Muscle of leg (tissue), 11 donors: ENCODE data around the gene ZFYVE28. TPM values are rescaled to one million over a fixed set of nuclear protein-coding genes. Genes with fewer than 3 reads are reported as not detected.
A peak's percentile ranks its signal among the peaks of the same experiment; 100 is the strongest.

Source experiments
- DNase-seq: peaks from one replicate; pipeline ENCODE4 v3.0.0; 2013
- H3K27ac ChIP-seq: one replicate; pipeline ENCODE4 v1.5.1; 2013; ENCODE audit warnings: mild to moderate bottlenecking, low read length, control low read depth
- H3K27me3 ChIP-seq: one replicate; pipeline ENCODE4 v1.6.1; 2013; ENCODE audit warnings: low read length; ENCODE audit not compliant: control insufficient read depth, insufficient read depth
- H3K36me3 ChIP-seq: one replicate; pipeline ENCODE4 v1.6.1; 2013; ENCODE audit warnings: low read length; ENCODE audit not compliant: control insufficient read depth, insufficient read depth
- H3K4me1 ChIP-seq: one replicate; pipeline ENCODE4 v1.6.1; 2013; ENCODE audit warnings: low read length; ENCODE audit not compliant: control insufficient read depth, insufficient read depth
- H3K4me3 ChIP-seq: one replicate; pipeline ENCODE4 v1.5.1; 2013; ENCODE audit warnings: low read length, control low read depth
- H3K9me3 ChIP-seq: replicated peaks from 2 replicates; pipeline ENCODE4 v1.6.1; 2013; ENCODE audit warnings: low read depth, low read length; ENCODE audit not compliant: control insufficient read depth
- WGBS: methylation state at CpG from one replicate; pipeline ENCODE4 v1.1.5; 2013; ENCODE audit warnings: missing lambda C conversion rate; ENCODE audit not compliant: insufficient coverage; 5-methylcytosine and 5-hydroxymethylcytosine counted together
- polyA plus RNA-seq, 8 donors: library from polyadenylated mRNA; unstranded; fragments of 120-200 nt; gene quantifications; one replicate each; pipeline versions ENCODE4 v1.2.1 to v1.2.3, GENCODE V29; 2013; ENCODE audit warnings: inconsistent platforms in 1 of 8, low replicate concordance in 1 of 8; ENCODE audit not compliant: insufficient read length in 8 of 8, insufficient read depth in 1 of 8
- total RNA-seq: library from RNA; stranded (reverse); fragments of 120-200 nt; gene quantifications from one replicate; pipeline ENCODE4 v1.2.4, GENCODE V29; 2013

Gene ZFYVE28
- total and polyA plus RNA-seq, 9 donors = 0.94 to 3.1 (median 1.6) TPM

- no peak overlapping the region for H3K4me3 ChIP-seq
- no peaks in the 10 kb centered on the region for H3K36me3 ChIP-seq
- peaks cover 57% of the 10 kb centered on the region for H3K4me1 ChIP-seq
- peaks cover 7% of the 10 kb centered on the region for H3K9me3 ChIP-seq
- H3K27me3 ChIP-seq = peaks cover 13% of the 10 kb centered on the region
- peak; percentile 82 for DNase-seq
- WGBS = 29% methylated on average over 11 of the region's 20 CpGs
- H3K27ac ChIP-seq = peak overlapping the region; percentile 74
Measured at GRCh38 chr4:2366252-2367192, 51.9 kb downstream of the ZFYVE28 start.

GRCh38 chr4:2365913-2366210, 52.6 kb downstream of the ZFYVE28 start:
- peaks cover 62% of the 10 kb centered on the region for H3K4me1 ChIP-seq
- H3K36me3 ChIP-seq = no peaks in the 10 kb centered on the region
- no peak overlapping the region for H3K4me3 ChIP-seq
- DNase-seq = no peak
- WGBS = 44% methylated on average over 4 of the region's 9 CpGs
- peak overlapping the region; percentile 62 for H3K27ac ChIP-seq
- peaks cover 13% of the 10 kb centered on the region for H3K27me3 ChIP-seq
- H3K9me3 ChIP-seq = peaks cover 7% of the 10 kb centered on the region

GRCh38 chr4:2365054-2365912, 53.2 kb downstream of the ZFYVE28 start:
- Histone ChIP-seq H3K9me3 (peaks cover 7% of the 10 kb centered on the region), H3K36me3 (no peaks in the 10 kb centered on the region), H3K4me1 (peaks cover 62% of the 10 kb centered on the region), H3K4me3 (peak overlapping the region; percentile 41), H3K27ac (peak overlapping the region; percentile 62), H3K27me3 (peaks cover 13% of the 10 kb centered on the region)
- WGBS = 37% methylated on average over 31 of the region's 41 CpGs
- peak; percentile 16 for DNase-seq

GRCh38 chr4:2364654-2365053, 53.8 kb downstream of the ZFYVE28 start:
- peaks cover 13% of the 10 kb centered on the region for H3K27me3 ChIP-seq
- peak; percentile 63 for DNase-seq

GRCh38 chr4:2363951-2364653, 54.3 kb downstream of the ZFYVE28 start:
- Histone ChIP-seq H3K4me3 (peak overlapping the region; percentile 41), H3K27ac (no peak overlapping the region), H3K36me3 (no peaks in the 10 kb centered on the region), H3K27me3 (peaks cover 13% of the 10 kb centered on the region), H3K9me3 (peaks cover 6% of the 10 kb centered on the region), H3K4me1 (peaks cover 62% of the 10 kb centered on the region)
- DNase-seq = no peak
- 56% methylated on average over 11 of the region's 17 CpGs for WGBS

More at GRCh38 chr4:2364654-2365053, 53.8 kb downstream of the ZFYVE28 start:
- H3K27ac ChIP-seq = no peak overlapping the region
- H3K36me3 ChIP-seq = no peaks in the 10 kb centered on the region
- H3K4me1 ChIP-seq = peaks cover 62% of the 10 kb centered on the region
- H3K9me3 ChIP-seq = peaks cover 7% of the 10 kb centered on the region
- WGBS = 11% methylated on average over 41 of the region's 47 CpGs
- H3K4me3 ChIP-seq = peak overlapping the region; percentile 41

- WGBS = 72% methylated on average over 5 of the region's 12 CpGs
- Histone ChIP-seq H3K36me3 (no peaks in the 10 kb centered on the region), H3K4me1 (peaks cover 62% of the 10 kb centered on the region), H3K27me3 (peaks cover 10% of the 10 kb centered on the region), H3K9me3 (no peaks in the 10 kb centered on the region), H3K4me3 (no peak overlapping the region), H3K27ac (no peak overlapping the region)
- peak; percentile 22 for DNase-seq
Measured at GRCh38 chr4:2363056-2363721, 55.3 kb downstream of the ZFYVE28 start.

- H3K27me3 ChIP-seq = peaks cover 7% of the 10 kb centered on the region
- H3K9me3 ChIP-seq = no peaks in the 10 kb centered on the region
- no peaks in the 10 kb centered on the region for H3K36me3 ChIP-seq
- H3K4me3 ChIP-seq = no peak overlapping the region
- peaks cover 60% of the 10 kb centered on the region for H3K4me1 ChIP-seq
- H3K27ac ChIP-seq = peak overlapping the region; percentile 60
- WGBS = 42% methylated on average over 7 of the region's 15 CpGs
- DNase-seq = peak; percentile 82
Measured at GRCh38 chr4:2362266-2363055, 56.0 kb downstream of the ZFYVE28 start.

- H3K4me1 ChIP-seq = peaks cover 52% of the 10 kb centered on the region
- WGBS = 60% methylated on average over 20 of the region's 23 CpGs
- H3K27me3 ChIP-seq = peaks cover 3% of the 10 kb centered on the region
- peak; percentile 56 for DNase-seq
- H3K27ac ChIP-seq = peak overlapping the region; percentile 60
- H3K4me3 ChIP-seq = no peak overlapping the region
- H3K36me3 ChIP-seq = no peaks in the 10 kb centered on the region
- H3K9me3 ChIP-seq = no peaks in the 10 kb centered on the region
Measured at GRCh38 chr4:2361366-2362265, 56.8 kb downstream of the ZFYVE28 start.
